ENCODE data around the gene LRMDA. TPM values are rescaled to one million over a fixed set of nuclear protein-coding genes. Genes with fewer than 3 reads are reported as not detected.

Gene LRMDA
- total RNA-seq, 1 donor from 2014 or later = not detected

GRCh38 chr10:75817198-75817597 lies 385.8 kb downstream of the LRMDA start:
- H3K27me3 Mint-ChIP-seq = no peaks in the 10 kb centered on the region
- no peaks in the 10 kb centered on the region for H3K36me3 Mint-ChIP-seq (ENCODE audit: low read depth)
- no peak overlapping the region for H3K4me3 Mint-ChIP-seq
- no peaks in the 10 kb centered on the region for H3K4me1 Mint-ChIP-seq
- intact Hi-C loops (cut with micrococcal nuclease) = no loop called here
- DNase-seq = no peak
- no peaks in the 10 kb centered on the region for H3K9me3 Mint-ChIP-seq
- H3K27ac Mint-ChIP-seq = no peak overlapping the region

DNA sequence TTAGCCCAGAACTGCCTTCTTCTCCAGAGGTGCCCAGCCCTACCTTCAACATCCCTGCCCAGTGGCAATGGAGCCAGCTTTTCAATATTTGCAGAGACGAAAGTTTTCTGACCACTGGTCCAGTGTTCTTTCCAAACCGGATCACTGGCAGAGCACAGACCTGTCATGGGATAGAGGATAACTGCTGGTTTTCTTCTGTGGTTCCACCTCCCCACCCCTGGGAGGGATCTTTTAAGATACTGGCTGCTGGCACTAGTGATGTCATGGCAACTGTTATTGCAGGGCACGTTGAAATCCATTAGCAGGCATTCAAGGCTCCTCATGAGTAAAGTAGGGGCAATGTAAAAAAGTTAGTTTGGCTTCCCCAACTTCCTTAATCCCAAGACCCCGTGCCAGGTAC lies 387.1 kb downstream of the LRMDA start:
- no peak for DNase-seq
- Mint-ChIP-seq H3K27me3 (no peaks in the 10 kb centered on the region), H3K36me3 (ENCODE audit: low read depth) (no peaks in the 10 kb centered on the region), H3K27ac (no peak overlapping the region), H3K4me1 (no peaks in the 10 kb centered on the region), H3K9me3 (no peaks in the 10 kb centered on the region), H3K4me3 (no peak overlapping the region)
- intact Hi-C loops (cut with micrococcal nuclease) = no loop called here

- intact Hi-C loops (cut with micrococcal nuclease) = no loop called here
- H3K4me3 Mint-ChIP-seq = no peak overlapping the region
- no peak for DNase-seq
- H3K4me1 Mint-ChIP-seq = no peaks in the 10 kb centered on the region
- no peaks in the 10 kb centered on the region for H3K9me3 Mint-ChIP-seq
- no peaks in the 10 kb centered on the region for H3K27me3 Mint-ChIP-seq
- H3K36me3 Mint-ChIP-seq (ENCODE audit: low read depth) = no peaks in the 10 kb centered on the region
- H3K27ac Mint-ChIP-seq = no peak overlapping the region
Measured at GRCh38 chr10:75825235-75825634, 393.8 kb downstream of the LRMDA start.

- Mint-ChIP-seq H3K4me1 (no peaks in the 10 kb centered on the region), H3K9me3 (peaks cover under 1% of the 10 kb centered on the region), H3K27ac (no peak overlapping the region), H3K4me3 (no peak overlapping the region), H3K27me3 (no peaks in the 10 kb centered on the region), H3K36me3 (ENCODE audit: low read depth) (no peaks in the 10 kb centered on the region)
- intact Hi-C loops (cut with micrococcal nuclease) = no loop called here
- DNase-seq = no peak
Measured at GRCh38 chr10:75825661-75826060, 394.2 kb downstream of the LRMDA start.

GRCh38 chr10:75826846-75827245 lies 395.4 kb downstream of the LRMDA start:
- DNase-seq = no peak
- H3K27ac Mint-ChIP-seq = no peak overlapping the region
- H3K36me3 Mint-ChIP-seq (ENCODE audit: low read depth) = no peaks in the 10 kb centered on the region
- no peaks in the 10 kb centered on the region for H3K27me3 Mint-ChIP-seq
- H3K9me3 Mint-ChIP-seq = peaks cover 3% of the 10 kb centered on the region
- intact Hi-C loops (cut with micrococcal nuclease) = no loop called here
- H3K4me3 Mint-ChIP-seq = no peak overlapping the region
- H3K4me1 Mint-ChIP-seq = no peaks in the 10 kb centered on the region

DNA sequence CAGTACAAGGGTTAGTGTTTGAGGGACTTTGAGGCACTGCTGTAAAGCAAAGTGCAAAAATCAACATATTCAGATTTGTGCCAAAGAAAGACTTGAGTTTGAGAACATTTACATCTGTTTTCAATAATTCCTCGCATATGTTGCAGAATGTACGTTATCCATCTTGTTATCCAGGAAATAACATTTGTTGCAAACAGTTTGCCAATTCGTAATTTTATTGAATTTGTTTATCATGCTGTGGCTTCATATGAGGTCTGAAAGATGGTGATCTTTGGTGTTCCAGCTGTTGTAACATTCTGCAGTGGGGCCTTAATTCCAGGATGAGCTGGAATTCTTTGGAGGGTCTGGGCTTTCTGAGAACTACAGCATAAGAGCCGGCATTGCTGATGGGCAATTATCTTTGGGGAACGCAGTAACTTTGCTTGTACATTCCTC lies 396.2 kb downstream of the LRMDA start:
- intact Hi-C loops (cut with micrococcal nuclease) = no loop called here
- Mint-ChIP-seq H3K4me1 (no peaks in the 10 kb centered on the region), H3K36me3 (ENCODE audit: low read depth) (no peaks in the 10 kb centered on the region), H3K4me3 (no peak overlapping the region), H3K9me3 (peaks cover 6% of the 10 kb centered on the region), H3K27ac (no peak overlapping the region), H3K27me3 (no peaks in the 10 kb centered on the region)
- no peak for DNase-seq

DNA sequence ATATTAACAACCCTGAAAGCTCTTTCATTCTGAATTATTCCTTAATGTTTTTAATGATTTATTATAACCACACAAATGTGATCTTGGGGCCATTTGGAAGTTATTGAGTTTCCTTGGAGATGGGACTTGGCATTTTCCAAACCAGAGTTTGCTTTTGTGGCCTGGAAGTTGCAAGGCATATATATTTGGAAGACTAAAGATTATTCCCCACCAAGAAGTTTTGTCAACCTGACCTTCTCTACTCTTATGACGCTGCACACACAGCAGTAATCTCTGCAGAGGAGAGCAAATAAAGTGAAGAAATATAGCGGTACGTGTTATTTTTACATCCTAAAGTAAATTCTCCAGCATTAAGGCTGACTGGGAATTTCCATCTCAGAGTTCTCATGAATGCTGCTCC lies 397.0 kb downstream of the LRMDA start:
- Mint-ChIP-seq H3K36me3 (ENCODE audit: low read depth) (no peaks in the 10 kb centered on the region), H3K9me3 (peaks cover 6% of the 10 kb centered on the region), H3K4me3 (no peak overlapping the region), H3K27ac (no peak overlapping the region), H3K27me3 (no peaks in the 10 kb centered on the region), H3K4me1 (no peaks in the 10 kb centered on the region)
- DNase-seq = no peak
- intact Hi-C loops (cut with micrococcal nuclease) = no loop called here

- no peak overlapping the region for H3K4me3 Mint-ChIP-seq
- no peak overlapping the region for H3K27ac Mint-ChIP-seq
- H3K27me3 Mint-ChIP-seq = no peaks in the 10 kb centered on the region
Measured at GRCh38 chr10:75836064-75836463, 404.6 kb downstream of the LRMDA start.

GRCh38 chr10:75838486-75838885 lies 407.1 kb downstream of the LRMDA start:
- H3K36me3 Mint-ChIP-seq (ENCODE audit: low read depth) = no peaks in the 10 kb centered on the region
- H3K9me3 Mint-ChIP-seq = no peaks in the 10 kb centered on the region
- no peak for DNase-seq
- no peaks in the 10 kb centered on the region for H3K4me1 Mint-ChIP-seq
- no peaks in the 10 kb centered on the region for H3K27me3 Mint-ChIP-seq
- intact Hi-C loops (cut with micrococcal nuclease) = no loop called here
- no peak overlapping the region for H3K4me3 Mint-ChIP-seq
- no peak overlapping the region for H3K27ac Mint-ChIP-seq

More at GRCh38 chr10:75836064-75836463, 404.6 kb downstream of the LRMDA start:
- Mint-ChIP-seq H3K4me1 (no peaks in the 10 kb centered on the region), H3K36me3 (ENCODE audit: low read depth) (no peaks in the 10 kb centered on the region), H3K9me3 (peaks cover 4% of the 10 kb centered on the region)
- intact Hi-C loops (cut with micrococcal nuclease) = no loop called here
- no peak for DNase-seq

- Mint-ChIP-seq H3K4me1 (no peaks in the 10 kb centered on the region), H3K36me3 (ENCODE audit: low read depth) (no peaks in the 10 kb centered on the region), H3K27ac (no peak overlapping the region), H3K4me3 (no peak overlapping the region), H3K27me3 (no peaks in the 10 kb centered on the region), H3K9me3 (no peaks in the 10 kb centered on the region)
- intact Hi-C loops (cut with micrococcal nuclease) = no loop called here
- no peak for DNase-seq
Measured at GRCh38 chr10:75839020-75839419, 407.6 kb downstream of the LRMDA start.

DNA sequence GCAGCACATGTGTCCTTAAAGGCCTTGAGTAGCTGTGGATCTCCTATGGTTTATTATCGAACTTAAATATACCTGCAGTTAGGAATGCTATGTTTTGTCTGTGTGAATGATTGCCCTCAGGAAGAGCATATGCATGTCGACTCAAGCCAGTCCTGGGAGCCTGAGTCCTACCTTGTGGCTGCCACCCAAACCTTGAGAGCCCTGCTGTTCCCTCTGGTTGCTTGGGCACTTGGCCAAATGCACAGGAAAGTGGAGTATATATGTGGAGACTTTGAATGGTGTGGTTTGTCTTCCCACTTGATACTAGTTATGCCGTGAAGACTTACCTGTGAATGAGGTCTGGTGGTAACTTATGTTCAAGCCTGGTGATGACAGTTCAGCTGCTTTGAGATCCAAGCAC lies 409.8 kb downstream of the LRMDA start:
- intact Hi-C loops (cut with micrococcal nuclease) = no loop called here
- Mint-ChIP-seq H3K4me3 (no peak overlapping the region), H3K36me3 (ENCODE audit: low read depth) (no peaks in the 10 kb centered on the region), H3K27ac (no peak overlapping the region), H3K4me1 (no peaks in the 10 kb centered on the region), H3K9me3 (no peaks in the 10 kb centered on the region), H3K27me3 (no peaks in the 10 kb centered on the region)
- no peak for DNase-seq

- intact Hi-C loops (cut with micrococcal nuclease) = no loop called here
- H3K4me1 Mint-ChIP-seq = no peaks in the 10 kb centered on the region
- no peak overlapping the region for H3K27ac Mint-ChIP-seq
- H3K27me3 Mint-ChIP-seq = no peaks in the 10 kb centered on the region
- H3K36me3 Mint-ChIP-seq (ENCODE audit: low read depth) = no peaks in the 10 kb centered on the region
- no peaks in the 10 kb centered on the region for H3K9me3 Mint-ChIP-seq
- H3K4me3 Mint-ChIP-seq = no peak overlapping the region
- DNase-seq = no peak
Measured at GRCh38 chr10:75845176-75845947, 413.9 kb downstream of the LRMDA start.

DNA sequence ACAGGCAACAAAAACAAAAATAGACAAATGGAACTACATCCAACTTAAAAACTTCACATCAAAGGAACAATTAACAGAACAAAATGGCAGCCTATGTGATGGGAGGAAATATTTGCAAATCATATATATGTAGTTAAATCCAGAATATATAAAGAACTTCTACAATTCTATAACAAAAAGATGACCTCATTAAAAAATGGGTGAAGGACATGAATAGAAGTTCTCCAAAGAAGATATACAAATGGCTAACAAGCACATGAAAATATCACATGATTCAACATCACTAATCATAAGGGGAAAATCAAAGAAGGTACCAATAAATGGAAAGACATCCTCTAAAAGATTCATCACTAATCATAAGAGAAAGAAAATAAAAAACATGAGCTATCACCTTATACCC lies 416.1 kb downstream of the LRMDA start:
- intact Hi-C loops (cut with micrococcal nuclease) = no loop called here
- no peak for DNase-seq
- no peaks in the 10 kb centered on the region for H3K9me3 Mint-ChIP-seq
- H3K4me3 Mint-ChIP-seq = no peak overlapping the region
- no peak overlapping the region for H3K27ac Mint-ChIP-seq
- H3K27me3 Mint-ChIP-seq = no peaks in the 10 kb centered on the region
- no peaks in the 10 kb centered on the region for H3K36me3 Mint-ChIP-seq (ENCODE audit: low read depth)
- H3K4me1 Mint-ChIP-seq = no peaks in the 10 kb centered on the region

GRCh38 chr10:75851580-75852345 lies 420.3 kb downstream of the LRMDA start:
- no peak overlapping the region for H3K4me3 Mint-ChIP-seq
- no peak for DNase-seq
- H3K27me3 Mint-ChIP-seq = no peaks in the 10 kb centered on the region
- no peaks in the 10 kb centered on the region for H3K36me3 Mint-ChIP-seq (ENCODE audit: low read depth)
- H3K9me3 Mint-ChIP-seq = no peaks in the 10 kb centered on the region
- intact Hi-C loops (cut with micrococcal nuclease) = no loop called here
- no peaks in the 10 kb centered on the region for H3K4me1 Mint-ChIP-seq
- H3K27ac Mint-ChIP-seq = no peak overlapping the region
